Caco-2 (cell line): ENCODE results near the gene NEAT1. TPM values are rescaled to one million over a fixed set of nuclear protein-coding genes. Genes with fewer than 3 reads are reported as not detected.

Experiments used
- BruUV-seq: library from RNA; stranded (reverse); fragments of 400-500 nt; replicated peaks from 2 replicates; lab custom pipeline; 2021; lab: Mats Ljungman, UMichigan
- CTCF ChIA-PET: fragments of 300-600 bp; sonication (Branson Sonifier 250); formaldehyde crosslinking; loops from one replicate; lab custom pipeline; 2022; ENCODE audit warnings: antibody characterized with exemption; lab: Charles Lee
- POLR2A ChIA-PET: fragments of 300-600 bp; sonication (Branson Sonifier 250); formaldehyde crosslinking; loops from one replicate; lab custom pipeline; 2022; ENCODE audit warnings: antibody characterized with exemption; lab: Charles Lee
- DNase-seq, 2 experiments: peaks; one replicate each; pipeline versions ENCODE4 v3.0.0 to v3.0.0-alpha.2; 2020 to 2022
- H3K27me3 ChIP-seq: replicated peaks from 2 replicates; pipeline ENCODE4 v1.6.0; 2011; ENCODE audit warnings: low read length; ENCODE audit not compliant: control insufficient read depth, insufficient read depth
- H3K36me3 ChIP-seq: 2 replicates; pipeline ENCODE4 v1.5.1; 2011; ENCODE audit warnings: low read length; ENCODE audit not compliant: control insufficient read depth, insufficient read depth
- H3K4me1 ChIP-seq: fragments of 250-450 bp; sonication (Bioruptor Pico); 2 replicates; pipeline ENCODE4 v1.5.1; 2020; ENCODE audit warnings: mild to moderate bottlenecking
- H3K4me3 ChIP-seq: 2 replicates; pipeline ENCODE4 v1.5.1; 2011; ENCODE audit warnings: low read depth, mild to moderate bottlenecking, control low read depth, low read length
- H3K9me3 ChIP-seq: fragments of 250-450 bp; sonication (Bioruptor Pico); 2 replicates; pipeline ENCODE4 v1.5.1; 2020; ENCODE audit warnings: mild to moderate bottlenecking, moderate library complexity
- H3K27ac Mint-ChIP-seq: one replicate; pipeline ENCODE4 v1.8.0; 2022; ENCODE audit warnings: mixed read lengths; ENCODE audit not compliant: unreplicated experiment
- H3K27me3 Mint-ChIP-seq: one replicate; pipeline ENCODE4 v1.8.0; 2022; ENCODE audit warnings: mixed read lengths; ENCODE audit not compliant: insufficient read depth, unreplicated experiment
- H3K36me3 Mint-ChIP-seq: one replicate; pipeline ENCODE4 v1.8.0; 2022; ENCODE audit warnings: mild to moderate bottlenecking, mixed read lengths; ENCODE audit not compliant: insufficient read depth, unreplicated experiment
- H3K4me1 Mint-ChIP-seq: one replicate; pipeline ENCODE4 v1.8.0; 2022; ENCODE audit warnings: low read depth, mixed read lengths; ENCODE audit not compliant: unreplicated experiment
- H3K4me3 Mint-ChIP-seq: one replicate; pipeline ENCODE4 v1.8.0; 2022; ENCODE audit warnings: mild to moderate bottlenecking, moderate library complexity, mixed read lengths; ENCODE audit not compliant: unreplicated experiment
- H3K9me3 Mint-ChIP-seq: one replicate; pipeline ENCODE4 v1.8.0; 2022; ENCODE audit warnings: mixed read lengths; ENCODE audit not compliant: unreplicated experiment
- CTCF ChIP-seq, 2 experiments: fragments of 200-600 bp in 1 of 2; IDR thresholded peaks; 1 replicate in 1 of 2; 2 replicates in 1 of 2; pipeline versions ENCODE4 v1.5.1 to v1.8.0; 2011 to 2022; ENCODE audit warnings: antibody characterized with exemption in 1 of 2, control low read depth in 1 of 2, inconsistent platforms in 1 of 2, low read depth in 1 of 2, low read length in 1 of 2, mild to moderate bottlenecking in 1 of 2, moderate library complexity in 1 of 2; ENCODE audit not compliant: insufficient read depth in 1 of 2, severe bottlenecking in 1 of 2, unreplicated experiment in 1 of 2
- intact Hi-C: fragments of 100-400 bp; cut with micrococcal nuclease; formaldehyde crosslinking; loops from one replicate; pipeline ENCODE4 v1.10.0; 2022; ENCODE audit not compliant: unreplicated experiment
- total RNA-seq: library from RNA; stranded (reverse); gene quantifications from 2 replicates; pipeline ENCODE4 v1.2.3, GENCODE V29; 2022

NEAT1 gene
- total RNA-seq, 1 experiment from 2014 or later: 254 TPM

DNA sequence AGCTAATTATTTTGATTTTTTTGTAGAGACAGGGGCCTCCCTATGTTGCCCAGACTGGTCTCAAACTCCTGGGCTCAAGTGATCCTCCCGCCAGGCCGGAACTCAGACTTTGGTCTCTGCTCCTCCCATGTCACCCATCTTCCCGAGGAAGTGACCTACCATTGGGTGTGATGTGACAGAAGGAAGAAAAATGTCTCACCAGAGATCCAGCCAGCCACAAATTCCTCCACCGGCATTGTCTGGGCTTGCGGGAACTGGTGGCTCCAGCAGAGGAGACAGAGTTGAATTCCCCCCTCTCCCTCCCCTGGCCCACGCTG lies 40.9 kb upstream of the NEAT1 start:
- BruUV-seq: no TSS peak
- Mint-ChIP-seq H3K27me3 (no peaks in the 10 kb centered on the region), H3K27ac (peak overlapping the region; percentile 90), H3K4me3 (peak overlapping the region; percentile 69), H3K4me1 (peaks cover 28% of the 10 kb centered on the region), H3K9me3 (no peaks in the 10 kb centered on the region), H3K36me3 (peaks cover 19% of the 10 kb centered on the region)
- CTCF ChIA-PET: interaction anchor here (0.6 to 3.0 kb wide), 17 partner anchors 11 to 561 kb away, joined by 3 to 23 read pairs (median 4); no protein-coding TSS in a partner anchor
- no peak for TF ChIP-seq CTCF (IDR thresholded peaks at IDR 0.05; ENCODE audit: insufficient read depth in 1 of 2, low read depth in 1 of 2, low read length in 1 of 2, severe bottlenecking in 1 of 2, unreplicated experiment in 1 of 2)
- H3K9me3 ChIP-seq: no peaks in the 10 kb centered on the region
- no peak for DNase-seq
- intact Hi-C loops: loop anchor here (1.0 kb wide), 4 partner anchors 10 to 129 kb away; no protein-coding TSS in a partner anchor
- peak overlapping the region; percentile 39 for H3K4me3 ChIP-seq
- H3K27me3 ChIP-seq: no peaks in the 10 kb centered on the region
- POLR2A ChIA-PET: interaction anchor here (0.6 to 2.1 kb wide), 5 partner anchors 11 to 41 kb away, joined by 3 to 5 read pairs (median 4); partner anchors contain the start of gene NEAT1
- no peaks in the 10 kb centered on the region for H3K36me3 ChIP-seq
- peaks cover 56% of the 10 kb centered on the region for H3K4me1 ChIP-seq

DNA sequence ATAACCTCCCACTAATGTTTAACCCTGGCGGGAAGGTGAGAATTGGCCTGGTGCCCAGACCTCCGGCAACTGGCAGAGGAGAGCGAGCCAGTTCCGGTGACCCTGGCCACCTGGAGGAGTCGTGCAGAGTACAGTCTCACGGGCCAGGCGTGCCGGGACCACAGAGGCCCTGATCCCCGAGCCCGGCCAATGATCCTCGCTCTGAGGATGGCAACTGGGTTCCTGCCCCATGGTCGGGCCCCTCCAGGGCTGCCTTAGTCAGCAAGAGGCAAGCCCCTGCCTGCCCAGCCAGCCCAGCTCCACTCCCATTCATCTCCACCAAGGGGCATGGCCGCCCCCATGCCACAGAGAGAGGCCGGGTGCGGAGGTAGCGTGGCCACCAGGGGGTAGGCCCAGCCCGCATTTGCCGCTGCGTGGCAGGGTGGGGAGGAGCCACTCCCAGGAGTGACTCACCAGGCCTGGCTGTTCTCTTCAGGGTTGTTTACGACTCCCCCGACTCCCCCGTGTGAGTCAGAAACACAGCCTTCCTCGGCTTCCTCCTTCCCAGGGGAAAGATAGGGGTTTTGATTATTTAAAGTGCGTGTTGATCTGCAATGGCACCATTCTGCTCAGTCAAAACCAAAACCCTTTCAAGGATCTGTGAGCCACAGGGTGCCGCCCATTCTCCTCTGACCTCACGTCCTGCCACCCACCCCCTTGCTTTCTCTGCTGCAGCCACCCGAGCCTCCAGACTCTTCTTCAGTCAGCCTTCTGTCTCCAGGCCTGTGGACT lies 40.4 kb upstream of the NEAT1 start, which contains the start of gene SLC25A45:
SLC25A45 (minus strand) TSS at position 614 of the 771 bp plus-strand sequence. CDS start 695 bp downstream, outside the sequence.
- Histone ChIP-seq H3K36me3 (no peaks in the 10 kb centered on the region), H3K4me3 (peak within 1 kb of the TSS; percentile 39), H3K4me1 (peaks cover 56% of the 10 kb centered on the region), H3K27me3 (no peaks in the 10 kb centered on the region), H3K9me3 (no peaks in the 10 kb centered on the region)
- ChIA-PET CTCF (interaction anchor here (0.6 to 3.0 kb wide), 15 partner anchors 10 to 313 kb away, joined by 3 to 23 read pairs (median 4); no protein-coding TSS in a partner anchor), POLR2A (interaction anchor here (0.6 to 2.1 kb wide), 4 partner anchors 11 to 40 kb away, joined by 3 to 5 read pairs (median 4); partner anchors contain the start of gene NEAT1)
- BruUV-seq: no TSS peak
- intact Hi-C loops: loop anchor here (1.0 kb wide), 3 partner anchors 11 to 128 kb away; no protein-coding TSS in a partner anchor
- peaks cover 28% of the 10 kb centered on the region for H3K4me1 Mint-ChIP-seq
- no peaks in the 10 kb centered on the region for H3K27me3 Mint-ChIP-seq
- peak; percentile 93 to 94 for DNase-seq
- peak within 1 kb of the TSS; percentile 90 for H3K27ac Mint-ChIP-seq
- peak; percentile 76 to 94 for TF ChIP-seq CTCF (IDR thresholded peaks at IDR 0.05; ENCODE audit: insufficient read depth in 1 of 2, low read depth in 1 of 2, low read length in 1 of 2, severe bottlenecking in 1 of 2, unreplicated experiment in 1 of 2)
- H3K9me3 Mint-ChIP-seq: no peaks in the 10 kb centered on the region
- H3K36me3 Mint-ChIP-seq: peaks cover 19% of the 10 kb centered on the region
- H3K4me3 Mint-ChIP-seq: peak within 1 kb of the TSS; percentile 69

DNA sequence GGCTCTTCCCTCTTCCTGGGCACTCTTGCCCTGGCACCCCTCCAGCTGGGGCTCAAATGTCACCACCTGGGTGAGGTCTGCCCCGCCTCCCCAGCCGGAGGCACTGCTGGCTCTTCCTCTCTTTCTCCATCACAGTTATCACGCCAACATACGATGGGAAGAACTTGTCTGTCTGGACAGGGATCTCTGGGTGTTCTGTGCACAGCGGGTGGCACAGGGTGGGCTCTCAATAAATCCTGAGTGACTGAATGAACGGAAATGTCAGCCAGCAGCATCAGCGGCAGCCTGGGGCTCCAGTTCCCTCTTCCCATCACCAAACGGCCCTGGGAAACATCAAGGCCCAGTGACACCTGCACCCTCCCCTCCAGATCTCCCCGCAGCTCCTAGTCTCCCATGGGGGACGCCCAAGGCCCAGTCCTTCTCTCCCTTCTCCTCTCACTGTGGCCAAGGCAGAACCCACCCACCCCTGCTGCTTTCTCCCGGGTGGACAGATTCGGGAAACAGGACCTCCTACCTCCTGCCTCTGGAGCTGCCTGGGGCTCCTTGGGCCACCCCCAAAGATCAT lies 39.7 kb upstream of the NEAT1 start:
- BruUV-seq: no TSS peak
- H3K36me3 ChIP-seq: no peaks in the 10 kb centered on the region
- H3K9me3 ChIP-seq: no peaks in the 10 kb centered on the region
- no peak for TF ChIP-seq CTCF (IDR thresholded peaks at IDR 0.05; ENCODE audit: insufficient read depth in 1 of 2, low read depth in 1 of 2, low read length in 1 of 2, severe bottlenecking in 1 of 2, unreplicated experiment in 1 of 2)
- H3K27me3 ChIP-seq: no peaks in the 10 kb centered on the region
- DNase-seq: no peak
- peaks cover 59% of the 10 kb centered on the region for H3K4me1 ChIP-seq
- Mint-ChIP-seq H3K4me3 (peak overlapping the region; percentile 69), H3K27me3 (no peaks in the 10 kb centered on the region), H3K36me3 (peaks cover 19% of the 10 kb centered on the region), H3K27ac (peak overlapping the region; percentile 90), H3K4me1 (peaks cover 28% of the 10 kb centered on the region), H3K9me3 (no peaks in the 10 kb centered on the region)
- ChIA-PET CTCF (interaction anchor here (0.7 to 1.3 kb wide), 4 partner anchors 35 to 314 kb away, joined by 3 to 14 read pairs (median 5); no protein-coding TSS in a partner anchor), POLR2A (interaction anchor here (0.6 to 2.1 kb wide), 2 partner anchors 12 to 219 kb away, joined by 3 to 4 read pairs; no protein-coding TSS in a partner anchor)
- H3K4me3 ChIP-seq: peak overlapping the region; percentile 39
- intact Hi-C loops: loop anchor here (1.0 kb wide), 3 partner anchors 12 to 127 kb away; no protein-coding TSS in a partner anchor
